ENCODE data around the gene FARS2.

GRCh38 chr6:5261545-5262109 lies 314 bp downstream of the FARS2 start:
- TF ChIP-seq POLR2AphosphoS5 (IDR thresholded peaks at IDR 0.05) (no peak), CTCF (IDR thresholded peaks at IDR 0.05 in 8 of 11, conservative IDR thresholded peaks at IDR 0.05 in 3 of 11) (no peak), POLR2A (IDR thresholded peaks at IDR 0.05) (no peak)

Data from spleen (tissue), 7 donors.